MCF 10A (cell line): ENCODE results near the gene COL7A1. TPM values are rescaled to one million over a fixed set of nuclear protein-coding genes. Genes with fewer than 3 reads are reported as not detected.

Experiments used
- BruUV-seq: library from RNA; stranded (reverse); fragments of 400-500 nt; replicated peaks from 2 replicates; lab custom pipeline; 2021; lab: Mats Ljungman, UMichigan
- CTCF ChIA-PET: fragments of 300-600 bp; sonication (Branson Sonifier 250); formaldehyde crosslinking; extraction: SDS; loops from one replicate; lab custom pipeline; 2021; ENCODE audit warnings: antibody characterized with exemption, inconsistent platforms; lab: Yijun Ruan, JAX
- POLR2A ChIA-PET: fragments of 300-600, 350-650 bp; sonication (Branson Sonifier 250); formaldehyde crosslinking; extraction: SDS; loops from one replicate; lab custom pipeline; 2020; ENCODE audit warnings: antibody characterized with exemption, inconsistent platforms; lab: Yijun Ruan, JAX
- DNase-seq: peaks from one replicate; pipeline ENCODE4 v3.0.0-alpha.2; 2018; ENCODE audit not compliant: unreplicated experiment
- H3K27ac Mint-ChIP-seq: one replicate; pipeline ENCODE4 v1.8.0; 2022; ENCODE audit warnings: mild to moderate bottlenecking, low read depth, mixed read lengths; ENCODE audit not compliant: unreplicated experiment
- H3K27me3 Mint-ChIP-seq: one replicate; pipeline ENCODE4 v1.8.0; 2022; ENCODE audit warnings: mixed read lengths; ENCODE audit not compliant: insufficient read depth, unreplicated experiment
- H3K36me3 Mint-ChIP-seq: one replicate; pipeline ENCODE4 v1.8.0; 2022; ENCODE audit warnings: mild to moderate bottlenecking, moderate library complexity, mixed read lengths; ENCODE audit not compliant: insufficient read depth, unreplicated experiment
- H3K4me1 Mint-ChIP-seq: one replicate; pipeline ENCODE4 v1.8.0; 2022; ENCODE audit warnings: mixed read lengths; ENCODE audit not compliant: insufficient read depth, unreplicated experiment
- H3K4me3 Mint-ChIP-seq: one replicate; pipeline ENCODE4 v1.8.0; 2022; ENCODE audit warnings: mild to moderate bottlenecking, moderate library complexity, mixed read lengths; ENCODE audit not compliant: unreplicated experiment
- H3K9me3 Mint-ChIP-seq: one replicate; pipeline ENCODE4 v1.8.0; 2022; ENCODE audit warnings: mixed read lengths; ENCODE audit not compliant: unreplicated experiment
- intact Hi-C: fragments of 100-400 bp; cut with micrococcal nuclease; formaldehyde crosslinking; loops from 2 replicates; pipeline ENCODE4 v1.14.1; 2022
- total RNA-seq: library from RNA; stranded (reverse); gene quantifications from 2 replicates; pipeline ENCODE4 v1.2.3, GENCODE V29; 2022
- TF ChIP-seq, protein P1 (sequence below): fragments of 200-600 bp; IDR thresholded peaks from one replicate; pipeline ENCODE4 v1.8.0; 2022; ENCODE audit warnings: antibody characterized with exemption, mild to moderate bottlenecking; ENCODE audit not compliant: unreplicated experiment

COL7A1 gene
- total RNA-seq, 1 experiment from 2014 or later: 60.5 TPM

DNA sequence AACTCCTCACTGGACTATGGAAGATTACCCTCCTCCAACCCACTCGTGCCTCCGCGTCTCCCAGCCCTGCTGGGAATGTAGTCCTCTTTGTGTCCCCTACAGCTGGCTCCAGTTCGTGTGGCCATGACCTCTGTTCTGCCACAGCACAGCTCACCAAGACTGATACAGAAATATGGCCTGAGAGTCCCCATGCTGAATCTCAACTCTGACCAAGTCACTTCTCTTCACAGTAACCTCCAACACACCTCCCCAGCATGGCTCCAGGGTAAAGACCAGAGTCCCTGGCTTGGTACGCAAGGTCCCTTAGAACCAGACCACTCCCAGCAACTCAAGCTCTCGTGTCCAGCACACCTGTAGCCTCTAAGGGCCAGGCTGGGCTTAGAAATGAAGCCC is 2.3 kb upstream of the COL7A1 start:
- intact Hi-C loops: no loop called here
- no peak overlapping the region for H3K4me3 Mint-ChIP-seq
- CTCF ChIA-PET: interaction anchor here (0.7 to 2.5 kb wide), 6 partner anchors 14 to 326 kb away, joined by 3 to 22 read pairs (median 5); partner anchors contain the start of gene SLC26A6
- TF ChIP-seq, protein P1, sequence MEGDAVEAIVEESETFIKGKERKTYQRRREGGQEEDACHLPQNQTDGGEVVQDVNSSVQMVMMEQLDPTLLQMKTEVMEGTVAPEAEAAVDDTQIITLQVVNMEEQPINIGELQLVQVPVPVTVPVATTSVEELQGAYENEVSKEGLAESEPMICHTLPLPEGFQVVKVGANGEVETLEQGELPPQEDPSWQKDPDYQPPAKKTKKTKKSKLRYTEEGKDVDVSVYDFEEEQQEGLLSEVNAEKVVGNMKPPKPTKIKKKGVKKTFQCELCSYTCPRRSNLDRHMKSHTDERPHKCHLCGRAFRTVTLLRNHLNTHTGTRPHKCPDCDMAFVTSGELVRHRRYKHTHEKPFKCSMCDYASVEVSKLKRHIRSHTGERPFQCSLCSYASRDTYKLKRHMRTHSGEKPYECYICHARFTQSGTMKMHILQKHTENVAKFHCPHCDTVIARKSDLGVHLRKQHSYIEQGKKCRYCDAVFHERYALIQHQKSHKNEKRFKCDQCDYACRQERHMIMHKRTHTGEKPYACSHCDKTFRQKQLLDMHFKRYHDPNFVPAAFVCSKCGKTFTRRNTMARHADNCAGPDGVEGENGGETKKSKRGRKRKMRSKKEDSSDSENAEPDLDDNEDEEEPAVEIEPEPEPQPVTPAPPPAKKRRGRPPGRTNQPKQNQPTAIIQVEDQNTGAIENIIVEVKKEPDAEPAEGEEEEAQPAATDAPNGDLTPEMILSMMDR: no peak
- no TSS peak for BruUV-seq
- no peak for DNase-seq
- H3K27me3 Mint-ChIP-seq: no peaks in the 10 kb centered on the region
- H3K9me3 Mint-ChIP-seq: no peaks in the 10 kb centered on the region
- POLR2A ChIA-PET: interaction anchor here (1.1 to 8.9 kb wide), 18 partner anchors 11 to 165 kb away, joined by 3 to 107 read pairs (median 12); partner anchors contain the start of genes ATRIP, CCDC51, CELSR3 and IP6K2
- peak overlapping the region; percentile 68 for H3K27ac Mint-ChIP-seq
- peaks cover 49% of the 10 kb centered on the region for H3K4me1 Mint-ChIP-seq
- H3K36me3 Mint-ChIP-seq: peaks cover 41% of the 10 kb centered on the region

DNA sequence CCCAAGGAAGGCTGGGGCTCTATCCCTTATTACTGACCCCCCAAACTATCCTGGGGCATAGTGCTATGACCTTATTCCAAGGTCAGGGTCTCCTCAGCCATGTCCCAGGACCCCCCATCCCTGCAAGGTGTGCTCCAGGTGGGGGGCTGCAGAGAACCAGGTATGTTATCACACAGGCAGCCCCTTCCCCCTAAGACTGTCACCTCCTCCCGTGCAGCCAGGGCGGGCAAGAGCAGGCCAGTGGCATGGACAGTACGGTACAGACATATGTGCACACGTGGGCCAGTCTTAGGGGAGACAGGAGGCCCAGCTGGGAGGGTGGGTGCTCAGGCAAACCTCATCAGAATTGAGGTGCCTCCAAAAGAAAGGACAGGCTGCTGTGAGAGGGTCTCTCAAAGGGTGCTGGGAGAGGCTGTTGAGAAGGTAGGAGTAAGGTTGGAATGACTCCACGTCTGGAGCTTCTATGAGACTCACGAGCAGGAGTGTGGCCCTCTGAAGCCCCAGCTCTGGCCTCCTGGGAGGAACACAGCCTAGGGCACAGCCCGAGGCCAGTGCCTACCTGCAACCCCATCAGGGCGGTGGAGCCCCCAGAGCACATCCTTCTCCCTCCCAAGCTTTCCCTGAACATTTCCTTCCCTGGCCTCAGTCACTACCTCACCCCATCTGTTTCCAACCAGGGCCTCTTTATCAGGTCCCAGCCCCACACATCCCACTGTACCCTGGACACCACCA is 1.7 kb upstream of the COL7A1 start:
- POLR2A ChIA-PET: interaction anchor here (0.6 to 8.9 kb wide), 18 partner anchors 10 to 164 kb away, joined by 3 to 107 read pairs (median 8); partner anchors contain the start of genes ATRIP, CCDC51, CELSR3 and IP6K2
- TF ChIP-seq, protein P1: no peak
- Mint-ChIP-seq H3K4me1 (peaks cover 49% of the 10 kb centered on the region), H3K9me3 (no peaks in the 10 kb centered on the region), H3K27ac (peak overlapping the region; percentile 68), H3K36me3 (peaks cover 35% of the 10 kb centered on the region), H3K4me3 (no peak overlapping the region), H3K27me3 (no peaks in the 10 kb centered on the region)
- intact Hi-C loops: no loop called here
- BruUV-seq: no TSS peak
- no peak for DNase-seq
- CTCF ChIA-PET: interaction anchor here (0.7 to 2.5 kb wide), 6 partner anchors 15 to 123 kb away, joined by 3 to 22 read pairs (median 5); partner anchors contain the start of gene SLC26A6

DNA sequence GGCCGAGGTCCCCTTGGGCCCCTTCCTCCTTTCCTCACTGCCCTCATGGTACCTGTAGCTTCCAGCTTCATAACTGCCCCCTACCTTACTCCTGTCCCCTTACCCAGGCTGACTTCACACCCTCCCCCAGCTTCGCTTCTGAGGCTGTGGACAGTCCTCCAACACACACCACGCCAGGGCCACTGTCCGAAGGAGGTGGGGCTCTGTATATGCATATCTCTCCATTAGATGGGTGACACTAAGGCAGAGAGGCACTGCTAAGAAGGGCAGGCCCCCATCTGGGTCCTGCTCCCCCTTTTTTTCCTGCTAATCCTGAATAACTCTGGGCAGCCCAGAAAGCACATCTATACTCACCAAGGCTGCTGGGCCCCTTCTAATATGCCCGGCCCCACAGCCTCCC is 1.0 kb upstream of the COL7A1 start:
- Mint-ChIP-seq H3K4me1 (peaks cover 50% of the 10 kb centered on the region), H3K27ac (peak overlapping the region; percentile 68), H3K36me3 (peaks cover 32% of the 10 kb centered on the region), H3K4me3 (peak overlapping the region; percentile 48), H3K27me3 (no peaks in the 10 kb centered on the region), H3K9me3 (no peaks in the 10 kb centered on the region)
- BruUV-seq: no TSS peak
- DNase-seq: no peak
- intact Hi-C loops: no loop called here
- ChIA-PET POLR2A (interaction anchor here (0.6 to 8.9 kb wide), 13 partner anchors 10 to 156 kb away, joined by 3 to 107 read pairs (median 6); partner anchors contain the start of genes CCDC51, CELSR3, PFKFB4 and SLC26A6), CTCF (interaction anchor here (0.7 to 1.0 kb wide), 2 partner anchors 19 to 38 kb away, joined by 3 to 11 read pairs; no protein-coding TSS in a partner anchor)
- TF ChIP-seq, protein P1: no peak

DNA sequence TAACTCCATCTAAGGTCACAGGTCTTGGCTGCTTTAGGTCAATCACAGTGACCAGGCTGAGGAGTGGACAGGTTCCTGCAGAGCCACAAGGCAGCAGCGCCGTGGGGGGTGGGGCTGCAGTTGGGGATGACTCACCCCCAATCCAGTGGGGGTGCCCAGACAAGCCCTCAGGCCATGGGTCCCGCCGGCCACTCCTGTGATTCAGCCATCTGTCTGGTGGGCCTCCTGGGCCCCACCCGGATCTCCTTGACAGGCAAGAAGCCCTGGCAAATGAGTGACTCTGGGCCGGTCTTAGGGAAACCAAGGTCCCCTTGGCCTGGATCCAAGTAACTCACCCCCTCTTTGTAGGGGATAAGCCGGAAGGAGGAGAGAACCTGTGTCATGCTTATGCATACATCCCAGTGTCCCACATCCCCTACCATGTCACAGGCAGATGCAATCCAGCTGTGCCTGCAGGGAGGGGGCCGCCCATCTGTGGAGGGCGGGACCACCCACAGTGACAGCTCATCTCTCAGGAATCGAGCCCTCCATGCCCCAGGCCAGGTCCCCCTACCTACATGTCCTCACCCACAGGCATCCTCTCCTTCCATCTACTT is 495 bp upstream of the COL7A1 start:
- ChIA-PET CTCF (no interaction called here), POLR2A (interaction anchor here (0.6 to 8.9 kb wide), 12 partner anchors 11 to 372 kb away, joined by 3 to 107 read pairs (median 6); partner anchors contain the start of genes CAMP, CCDC51, CELSR3 and PFKFB4)
- Mint-ChIP-seq H3K4me3 (peak overlapping the region; percentile 48), H3K4me1 (peaks cover 51% of the 10 kb centered on the region), H3K9me3 (no peaks in the 10 kb centered on the region), H3K36me3 (peaks cover 30% of the 10 kb centered on the region), H3K27me3 (no peaks in the 10 kb centered on the region), H3K27ac (peak overlapping the region; percentile 68)
- DNase-seq: peak; percentile 85
- TF ChIP-seq, protein P1: no peak
- intact Hi-C loops: no loop called here
- no TSS peak for BruUV-seq
